HEK293 (cell line): ENCODE data around the gene IDH3B.
A peak's percentile ranks its signal among the peaks of the same experiment; 100 is the strongest.

Experiments
- CTCF ChIA-PET: fragments of 350-600 bp; formaldehyde crosslinking; extraction: SDS; loops from one replicate; lab custom pipeline; 2021; ENCODE audit warnings: antibody characterized with exemption; lab: Yijun Ruan, JAX
- POLR2A ChIA-PET: fragments of 300-600 bp; formaldehyde crosslinking; extraction: SDS; loops from one replicate; lab custom pipeline; 2020; ENCODE audit warnings: antibody characterized with exemption, inconsistent platforms; lab: Yijun Ruan, JAX
- H3K27ac ChIP-seq: fragments of 200-500 bp; sonication (Bioruptor generic); 2 replicates; pipeline ENCODE4 v1.5.1; 2014; ENCODE audit warnings: low read depth, low read length, control low read depth, inconsistent platforms; ENCODE audit errors: extremely low read depth
- H3K36me3 ChIP-seq, 2 experiments: fragments of 200-500 bp in 1 of 2; sonication (Bioruptor generic) in 1 of 2; 1 replicate in 1 of 2; 2 replicates in 1 of 2; pipeline ENCODE4 v1.5.1; 2014 to 2017; ENCODE audit warnings: inconsistent platforms in 2 of 2, low read length in 2 of 2; ENCODE audit not compliant: control insufficient read depth in 2 of 2, insufficient read depth in 1 of 2
- H3K4me1 ChIP-seq: fragments of 200-500 bp; sonication (Bioruptor generic); 2 replicates; pipeline ENCODE4 v1.5.1; 2014; ENCODE audit warnings: mild to moderate bottlenecking, low read length, inconsistent platforms; ENCODE audit not compliant: control insufficient read depth, insufficient read depth
- H3K4me3 ChIP-seq: 2 replicates; pipeline ENCODE4 v1.5.1; 2011; ENCODE audit warnings: low read depth, mild to moderate bottlenecking, control low read depth, low read length, moderate library complexity
- H3K9me3 ChIP-seq: fragments of 200-500 bp; sonication (Bioruptor generic); 2 replicates; pipeline ENCODE4 v1.5.1; 2014; ENCODE audit warnings: low read depth, low read length, inconsistent platforms; ENCODE audit not compliant: control insufficient read depth, insufficient read depth
- HOXC10 ChIP-seq: sonication (generic); formaldehyde crosslinking; IDR thresholded peaks from 2 replicates; pipeline ENCODE4 v1.8.1; 2023; ENCODE audit warnings: mild to moderate bottlenecking, missing genetic modification reagents
- SETDB1 ChIP-seq: IDR thresholded peaks from one replicate; pipeline ENCODE4 v1.6.1; 2017; ENCODE audit warnings: mild to moderate bottlenecking, low read length, moderate library complexity, mixed read lengths; ENCODE audit not compliant: insufficient read length
- WT1 ChIP-seq: fragments of 450-650 bp; formaldehyde crosslinking; IDR thresholded peaks from 2 replicates; pipeline ENCODE4 v1.5.1; 2016; ENCODE audit warnings: missing biosample characterization, missing genetic modification characterization
- ZEB2 ChIP-seq: fragments of 450-650 bp; formaldehyde crosslinking; IDR thresholded peaks from 2 replicates; pipeline ENCODE4 v1.5.1; 2016; ENCODE audit warnings: missing biosample characterization, missing genetic modification characterization
- ZNF140 ChIP-seq: fragments of 450-650 bp; formaldehyde crosslinking; IDR thresholded peaks from 2 replicates; pipeline ENCODE4 v1.5.1; 2016; ENCODE audit warnings: missing biosample characterization, missing genetic modification characterization
- ZNF280D ChIP-seq: fragments of 450-650 bp; formaldehyde crosslinking; IDR thresholded peaks from 2 replicates; pipeline ENCODE4 v1.5.1; 2016; ENCODE audit warnings: missing biosample characterization, missing genetic modification characterization
- ZNF324 ChIP-seq: fragments of 450-650 bp; formaldehyde crosslinking; IDR thresholded peaks from 2 replicates; pipeline ENCODE4 v1.5.1; 2016; ENCODE audit warnings: missing biosample characterization, missing genetic modification characterization
- ZNF449 ChIP-seq: fragments of 450-650 bp; formaldehyde crosslinking; IDR thresholded peaks from 2 replicates; pipeline ENCODE4 v1.5.1; 2017; ENCODE audit warnings: missing biosample characterization, mild to moderate bottlenecking, missing genetic modification characterization, moderate library complexity
- ZNF510 ChIP-seq: fragments of 450-650 bp; formaldehyde crosslinking; IDR thresholded peaks from 2 replicates; pipeline ENCODE4 v1.5.1; 2018; ENCODE audit warnings: mild to moderate bottlenecking, missing genetic modification characterization, missing biosample characterization; ENCODE audit not compliant: insufficient replicate concordance
- ZNF558 ChIP-seq: fragments of 450-650 bp; formaldehyde crosslinking; IDR thresholded peaks from 2 replicates; pipeline ENCODE4 v1.5.1; 2016; ENCODE audit warnings: missing biosample characterization, missing genetic modification characterization
- ZNF626 ChIP-seq: fragments of 450-650 bp; sonication (Bioruptor Pico); formaldehyde crosslinking; IDR thresholded peaks from 2 replicates; pipeline ENCODE4 v1.5.1; 2018; ENCODE audit warnings: missing biosample characterization, missing genetic modification characterization, inconsistent platforms
- ZNF664 ChIP-seq: fragments of 450-650 bp; formaldehyde crosslinking; IDR thresholded peaks from 2 replicates; pipeline ENCODE4 v1.5.1; 2016; ENCODE audit warnings: missing biosample characterization, missing genetic modification characterization
- ZNF677 ChIP-seq: fragments of 450-650 bp; IDR thresholded peaks from 2 replicates; pipeline ENCODE4 v1.5.0; 2018; ENCODE audit warnings: missing biosample characterization, mild to moderate bottlenecking, missing genetic modification characterization, moderate library complexity
- ZNF768 ChIP-seq: fragments of 450-650 bp; formaldehyde crosslinking; IDR thresholded peaks from 2 replicates; pipeline ENCODE4 v1.5.1; 2018; ENCODE audit warnings: missing biosample characterization, mild to moderate bottlenecking, missing genetic modification characterization
- TF ChIP-seq, protein P1 (sequence below): fragments of 450-650 bp; formaldehyde crosslinking; IDR thresholded peaks from 2 replicates; pipeline ENCODE4 v1.5.1; 2016; ENCODE audit warnings: missing biosample characterization, missing genetic modification characterization

IDH3B gene

DNA sequence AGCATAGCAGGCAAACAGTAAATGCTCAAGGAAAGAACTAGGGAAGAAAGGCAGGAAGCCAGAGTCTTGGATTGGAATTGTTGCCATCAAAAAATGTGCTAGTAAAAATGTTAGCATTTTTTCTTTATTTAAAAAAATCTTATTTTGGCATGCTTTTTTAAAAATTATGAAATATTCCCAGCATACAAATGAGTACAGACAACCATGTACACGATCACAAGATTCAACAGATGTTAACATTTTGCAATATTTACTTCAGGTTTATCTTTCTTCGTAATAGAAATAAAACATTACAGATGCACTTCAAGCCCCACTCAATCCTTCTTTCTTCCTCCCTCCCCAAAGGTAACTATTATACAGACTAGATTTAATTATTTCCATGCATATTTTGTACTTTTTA is 39.0 kb downstream of the IDH3B start:
- Histone ChIP-seq H3K4me1 (no peaks in the 10 kb centered on the region), H3K9me3 (no peaks in the 10 kb centered on the region), H3K4me3 (no peak overlapping the region), H3K27ac (no peak overlapping the region), H3K36me3 (no peaks in the 10 kb centered on the region)
- ChIA-PET POLR2A (no interaction called here), CTCF (interaction anchor here (1.2 to 1.3 kb wide), 2 partner anchors 23 to 190 kb away, joined by 3 read pairs; no protein-coding TSS in a partner anchor)
- TF ChIP-seq ZNF449, result no peak
- no peak for TF ChIP-seq ZNF768 (tag by site-specific recombination)
- no peak for TF ChIP-seq ZNF664 (tag by site-specific recombination)
- TF ChIP-seq ZNF324, result no peak
- TF ChIP-seq ZNF677 (tag by site-specific recombination), result no peak
- TF ChIP-seq ZNF558 (tag by site-specific recombination), result no peak
- no peak for TF ChIP-seq ZEB2 (tag by site-specific recombination)

DNA sequence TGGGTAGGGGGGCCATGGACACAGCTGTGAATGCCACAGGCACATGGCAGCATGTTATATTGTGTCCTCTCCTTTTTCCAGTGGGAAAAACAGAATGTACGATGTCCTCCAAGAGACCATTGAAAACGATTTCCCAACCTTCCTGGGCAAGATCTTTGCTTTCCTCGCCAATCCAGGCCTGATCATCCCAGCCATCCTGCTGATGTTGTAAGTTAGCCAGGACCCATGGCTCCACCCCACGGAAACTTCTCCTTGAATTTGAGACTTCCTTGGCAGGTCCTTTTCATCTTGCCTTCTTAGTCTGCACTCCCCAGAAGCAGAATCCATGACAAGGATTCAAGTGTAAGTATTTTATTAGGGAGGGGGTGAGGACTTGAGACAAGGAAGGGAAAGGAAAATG is 39.8 kb downstream of the IDH3B start:
- CTCF ChIA-PET, result interaction anchor here (0.6 kb wide), 1 partner anchor 741 kb away, joined by 3 read pairs; no protein-coding TSS in a partner anchor
- H3K27ac ChIP-seq, result no peak overlapping the region
- no peaks in the 10 kb centered on the region for H3K36me3 ChIP-seq
- POLR2A ChIA-PET, result no interaction called here
- no peak for TF ChIP-seq ZNF510
- TF ChIP-seq, protein P1, sequence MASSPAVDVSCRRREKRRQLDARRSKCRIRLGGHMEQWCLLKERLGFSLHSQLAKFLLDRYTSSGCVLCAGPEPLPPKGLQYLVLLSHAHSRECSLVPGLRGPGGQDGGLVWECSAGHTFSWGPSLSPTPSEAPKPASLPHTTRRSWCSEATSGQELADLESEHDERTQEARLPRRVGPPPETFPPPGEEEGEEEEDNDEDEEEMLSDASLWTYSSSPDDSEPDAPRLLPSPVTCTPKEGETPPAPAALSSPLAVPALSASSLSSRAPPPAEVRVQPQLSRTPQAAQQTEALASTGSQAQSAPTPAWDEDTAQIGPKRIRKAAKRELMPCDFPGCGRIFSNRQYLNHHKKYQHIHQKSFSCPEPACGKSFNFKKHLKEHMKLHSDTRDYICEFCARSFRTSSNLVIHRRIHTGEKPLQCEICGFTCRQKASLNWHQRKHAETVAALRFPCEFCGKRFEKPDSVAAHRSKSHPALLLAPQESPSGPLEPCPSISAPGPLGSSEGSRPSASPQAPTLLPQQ, result no peak
- no peak for TF ChIP-seq ZNF140 (tag by site-specific recombination)
- no peaks in the 10 kb centered on the region for H3K4me1 ChIP-seq
- H3K4me3 ChIP-seq, result no peak overlapping the region
- no peaks in the 10 kb centered on the region for H3K9me3 ChIP-seq

DNA sequence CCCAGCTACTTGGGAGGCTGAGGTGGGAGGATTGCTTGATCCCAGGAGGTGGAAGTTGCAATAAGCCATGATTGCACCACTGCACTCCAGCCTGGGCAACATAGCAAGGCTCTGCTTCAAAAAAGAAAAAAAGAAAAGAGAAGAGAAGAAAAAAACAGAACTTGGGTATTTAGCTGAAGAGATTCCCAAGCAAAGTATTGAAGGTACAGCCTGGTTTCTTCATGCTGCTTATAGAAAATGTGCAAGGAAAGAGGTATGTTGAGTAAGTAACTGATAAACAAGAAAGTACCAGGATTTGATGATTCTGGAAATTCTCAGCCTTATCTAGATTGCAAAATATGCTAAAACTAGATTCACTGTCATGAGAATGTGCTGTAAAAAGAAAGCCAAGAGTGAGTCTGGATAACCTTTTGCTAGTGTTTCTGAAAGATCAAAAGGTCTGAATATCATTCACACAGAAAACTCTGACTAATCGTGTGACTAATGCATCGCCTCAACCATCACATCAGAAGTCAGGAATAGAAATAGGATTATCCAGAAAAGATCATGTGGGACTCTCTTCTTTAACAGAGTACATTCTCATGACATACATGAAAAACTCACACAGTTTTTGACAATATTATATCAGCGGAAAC is 43.9 kb downstream of the IDH3B start:
- no peak for TF ChIP-seq ZNF626
- TF ChIP-seq ZNF558 (tag by site-specific recombination), result no peak
- peak; percentile 46 for TF ChIP-seq SETDB1
- TF ChIP-seq ZNF280D (tag by site-specific recombination), result peak; percentile 86; the same call in 1 of the 2 replicates
- no peak for TF ChIP-seq WT1 (tag by site-specific recombination)
- no peak for TF ChIP-seq HOXC10 (CRISPR knock-in tag)
- ChIA-PET POLR2A (no interaction called here), CTCF (interaction anchor here (0.7 kb wide), 1 partner anchor 380 kb away, joined by 3 read pairs; no protein-coding TSS in a partner anchor)
- no peaks in the 10 kb centered on the region for H3K36me3 ChIP-seq
- H3K9me3 ChIP-seq, result no peaks in the 10 kb centered on the region
- no peak overlapping the region for H3K4me3 ChIP-seq
- H3K4me1 ChIP-seq, result no peaks in the 10 kb centered on the region
- no peak overlapping the region for H3K27ac ChIP-seq
